Skeletal muscle tissue (tissue), 4 donors: ENCODE data around the gene PDCD1. TPM values are rescaled to one million over a fixed set of nuclear protein-coding genes. Genes with fewer than 3 reads are reported as not detected.
A peak's percentile ranks its signal among the peaks of the same experiment; 100 is the strongest.

Source experiments
- H3K27ac ChIP-seq: one replicate; pipeline ENCODE4 v1.7.0; 2013; ENCODE audit warnings: mild to moderate bottlenecking, low read depth, low read length, inconsistent platforms
- H3K27me3 ChIP-seq, 3 donors: one replicate each; pipeline ENCODE4 v1.7.0; 2013; ENCODE audit warnings: low read length in 3 of 3; ENCODE audit not compliant: control insufficient read depth in 3 of 3, insufficient read depth in 3 of 3
- H3K36me3 ChIP-seq, 3 donors: one replicate each; pipeline ENCODE4 v1.7.0; 2013; ENCODE audit warnings: low read length in 3 of 3; ENCODE audit not compliant: control insufficient read depth in 3 of 3, insufficient read depth in 3 of 3
- H3K4me1 ChIP-seq, 3 donors: one replicate each; pipeline ENCODE4 v1.7.0; 2013; ENCODE audit warnings: low read length in 3 of 3, mild to moderate bottlenecking in 3 of 3; ENCODE audit not compliant: control insufficient read depth in 3 of 3, insufficient read depth in 3 of 3
- H3K4me3 ChIP-seq, 3 donors: one replicate each; pipeline ENCODE4 v1.7.0; 2013; ENCODE audit warnings: low read length in 3 of 3
- H3K9ac ChIP-seq, 3 donors: one replicate each; pipeline ENCODE4 v1.7.0; 2013; ENCODE audit warnings: low read length in 3 of 3, mild to moderate bottlenecking in 3 of 3, moderate library complexity in 2 of 3, low read depth in 1 of 3
- H3K9me3 ChIP-seq, 3 donors: one replicate each; pipeline ENCODE4 v1.7.0; 2013; ENCODE audit warnings: low read length in 3 of 3; ENCODE audit not compliant: control insufficient read depth in 3 of 3
- total RNA-seq: library from RNA; depleted of rRNA; stranded (reverse); fragments of >200 nt; gene quantifications from one replicate; pipeline ENCODE4 v1.2.3, GENCODE V29; 2014
- donor health status: Osteomylitis.

Gene PDCD1
- total RNA-seq, 1 donor from 2014 or later: not detected

GRCh38 chr2:241887806-241888522 lies 29.3 kb upstream of the PDCD1 start:
- Histone ChIP-seq H3K4me3 (no peak overlapping the region), H3K9me3 (peaks cover 0 to 3% (median 3%) of the 10 kb centered on the region in 3 donors), H3K9ac (no peak overlapping the region), H3K27me3 (peaks cover 0 to 18% (median 6%) of the 10 kb centered on the region in 3 donors), H3K4me1 (peaks cover 0 to 9% (median 2%) of the 10 kb centered on the region in 3 donors), H3K27ac (no peak overlapping the region), H3K36me3 (no peaks in the 10 kb centered on the region)

GRCh38 chr2:241886840-241887447 lies 28.2 kb upstream of the PDCD1 start:
- peaks cover 0 to 18% (median 6%) of the 10 kb centered on the region in 3 donors for H3K27me3 ChIP-seq
- H3K27ac ChIP-seq: no peak overlapping the region
- H3K4me3 ChIP-seq: no peak overlapping the region
- peaks cover 0 to 3% (median 3%) of the 10 kb centered on the region in 3 donors for H3K9me3 ChIP-seq
- H3K9ac ChIP-seq: no peak overlapping the region
- H3K36me3 ChIP-seq: no peaks in the 10 kb centered on the region
- H3K4me1 ChIP-seq: peaks cover 6 to 10% (median 6%) of the 10 kb centered on the region in 3 donors

GRCh38 chr2:241885946-241886643 lies 27.4 kb upstream of the PDCD1 start:
- H3K4me3 ChIP-seq: no peak overlapping the region

DNA sequence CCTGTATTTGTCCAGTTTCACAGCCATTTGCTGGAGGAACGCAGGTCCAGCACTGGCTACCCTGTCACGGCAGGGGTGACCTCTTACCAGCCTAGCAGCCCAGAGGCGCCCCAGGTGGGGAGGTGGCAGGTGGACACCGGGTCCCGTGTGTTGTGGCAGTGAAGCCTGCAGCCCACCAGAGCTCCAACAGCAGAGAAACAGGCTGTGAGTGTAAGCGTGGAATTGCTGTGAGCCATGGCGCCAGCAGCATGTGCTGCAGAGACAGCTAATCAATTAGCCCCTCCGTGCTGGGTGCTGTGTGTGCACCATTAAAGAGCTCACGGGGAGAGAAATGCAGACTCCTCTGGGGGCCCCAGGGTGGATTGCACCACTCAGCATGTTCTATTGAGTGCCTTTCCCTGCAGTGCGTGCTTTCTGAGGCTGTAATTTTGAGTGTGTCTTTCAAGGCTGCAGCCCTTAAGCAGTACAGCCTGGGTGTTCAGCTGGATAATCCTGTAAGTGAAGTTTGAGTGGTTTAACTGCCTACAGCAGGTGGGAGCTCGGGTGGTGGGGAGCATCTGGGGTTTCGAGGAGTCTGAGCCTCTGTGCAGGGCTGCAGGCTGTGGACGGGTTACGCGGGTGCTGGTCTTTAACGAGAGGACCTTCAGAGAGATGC lies 26.7 kb upstream of the PDCD1 start:
- peaks cover 0 to 3% (median 3%) of the 10 kb centered on the region in 3 donors for H3K9me3 ChIP-seq
- H3K9ac ChIP-seq: no peak overlapping the region
- H3K4me3 ChIP-seq: no peak overlapping the region
- peaks cover 0 to 13% (median 6%) of the 10 kb centered on the region in 3 donors for H3K27me3 ChIP-seq
- H3K27ac ChIP-seq: no peak overlapping the region
- H3K4me1 ChIP-seq: peaks cover 8 to 18% (median 15%) of the 10 kb centered on the region in 3 donors
- no peaks in the 10 kb centered on the region for H3K36me3 ChIP-seq

More at GRCh38 chr2:241885946-241886643, 27.4 kb upstream of the PDCD1 start:
- H3K27ac ChIP-seq: no peak overlapping the region
- H3K27me3 ChIP-seq: peaks cover 0 to 18% (median 6%) of the 10 kb centered on the region in 3 donors
- H3K4me1 ChIP-seq: peaks cover 8 to 18% (median 15%) of the 10 kb centered on the region in 3 donors
- no peak overlapping the region for H3K9ac ChIP-seq
- H3K36me3 ChIP-seq: no peaks in the 10 kb centered on the region
- H3K9me3 ChIP-seq: peaks cover 0 to 3% (median 3%) of the 10 kb centered on the region in 3 donors

DNA sequence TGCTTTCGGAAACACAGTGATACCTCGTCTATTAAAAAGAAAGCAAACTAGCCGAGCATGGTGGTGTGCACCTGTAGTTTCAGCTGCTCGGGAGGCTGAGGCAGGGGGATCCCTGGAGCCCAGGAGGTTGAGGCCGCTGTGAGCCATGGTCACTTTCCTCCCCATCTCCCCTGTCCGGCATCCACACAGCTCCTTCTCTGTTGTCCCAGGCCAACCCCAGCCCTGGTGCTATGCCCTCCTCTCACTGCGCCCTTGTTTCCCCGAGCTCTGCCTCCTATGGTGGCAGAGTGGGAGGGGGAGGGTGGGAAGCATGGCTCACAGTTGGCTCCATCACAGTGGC lies 26.2 kb upstream of the PDCD1 start:
- H3K4me3 ChIP-seq: no peak overlapping the region
- no peak overlapping the region for H3K9ac ChIP-seq
- H3K9me3 ChIP-seq: peaks cover 0 to 3% (median 3%) of the 10 kb centered on the region in 3 donors
- H3K27ac ChIP-seq: no peak overlapping the region
- no peaks in the 10 kb centered on the region for H3K36me3 ChIP-seq
- peaks cover 0 to 12% (median 6%) of the 10 kb centered on the region in 3 donors for H3K27me3 ChIP-seq
- peaks cover 8 to 18% (median 15%) of the 10 kb centered on the region in 3 donors for H3K4me1 ChIP-seq

GRCh38 chr2:241882091-241882625 lies 23.5 kb upstream of the PDCD1 start:
- H3K36me3 ChIP-seq: no peaks in the 10 kb centered on the region

DNA sequence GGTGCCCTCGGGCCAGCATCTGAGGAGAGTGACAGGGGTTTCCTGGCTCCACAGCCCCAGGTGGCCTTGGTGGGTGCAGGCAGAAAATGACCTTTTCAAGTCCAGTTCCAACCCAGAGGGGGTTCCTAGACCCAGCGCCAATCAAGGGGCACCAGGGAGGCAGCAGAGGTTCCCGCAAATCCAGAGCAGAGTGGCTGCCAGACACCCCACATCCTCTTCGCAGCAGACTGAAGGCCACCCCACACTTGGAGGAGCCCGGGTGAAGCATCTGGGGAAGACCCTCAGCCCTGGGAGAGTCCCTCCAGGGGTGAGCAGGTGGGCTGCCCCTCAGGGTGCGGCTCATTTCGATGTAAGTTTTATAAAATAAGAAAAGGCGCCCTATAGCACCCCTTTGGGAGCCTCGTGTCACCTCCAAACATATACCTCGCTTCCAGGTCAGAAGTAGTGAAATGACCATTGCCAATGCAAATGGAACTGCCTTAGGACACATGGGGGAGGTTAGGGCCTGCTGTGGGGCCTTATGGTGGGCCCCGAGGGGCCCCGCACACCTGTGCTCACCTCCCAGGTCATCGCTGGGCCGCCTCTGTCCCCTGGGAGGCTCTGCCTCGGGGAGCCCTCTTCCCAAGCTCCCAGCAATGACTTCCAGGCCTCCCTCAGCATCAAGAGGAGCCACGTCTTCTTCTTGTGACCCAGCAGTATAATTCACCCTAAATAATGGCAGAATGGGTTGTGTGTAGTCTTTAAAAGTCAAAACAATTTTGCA lies 21.8 kb upstream of the PDCD1 start:
- H3K36me3 ChIP-seq: no peaks in the 10 kb centered on the region

More at GRCh38 chr2:241882091-241882625, 23.5 kb upstream of the PDCD1 start:
- Histone ChIP-seq H3K27ac (peak overlapping the region; percentile 56), H3K27me3 (peaks cover 0 to 10% (median 6%) of the 10 kb centered on the region in 3 donors), H3K4me1 (peaks cover 8 to 18% (median 15%) of the 10 kb centered on the region in 3 donors), H3K9me3 (peaks cover 0 to 3% (median 0%) of the 10 kb centered on the region in 3 donors), H3K9ac (peak overlapping the region in 2 of 3 donors; percentile 32 to 68), H3K4me3 (peak overlapping the region; percentile 55 to 70 (median 60))

DNA sequence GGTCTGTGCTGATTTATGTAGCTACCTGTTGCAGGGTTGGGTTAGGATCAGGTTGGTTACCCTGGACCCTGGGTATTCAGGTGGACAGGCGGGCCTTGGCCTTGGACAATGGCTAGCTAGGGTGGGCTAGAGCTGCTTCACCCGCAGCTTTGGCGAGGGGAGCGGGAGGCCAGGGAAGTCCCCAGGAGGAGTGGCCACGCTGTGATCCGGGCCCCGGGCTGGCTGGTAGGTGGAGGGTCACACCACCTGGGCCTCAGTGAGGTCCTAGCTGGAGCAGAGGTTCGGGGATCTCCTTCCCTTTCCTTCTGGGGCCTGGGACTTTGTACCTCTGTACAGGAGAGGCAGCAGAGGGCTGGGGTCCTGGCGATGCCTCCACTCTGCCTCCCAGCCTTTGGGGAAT lies 20.6 kb upstream of the PDCD1 start:
- no peak overlapping the region for H3K27ac ChIP-seq
- no peaks in the 10 kb centered on the region for H3K36me3 ChIP-seq
- peaks cover 8 to 18% (median 15%) of the 10 kb centered on the region in 3 donors for H3K4me1 ChIP-seq
- H3K9me3 ChIP-seq: no peaks in the 10 kb centered on the region
- no peak overlapping the region for H3K9ac ChIP-seq
- H3K4me3 ChIP-seq: no peak overlapping the region
- no peaks in the 10 kb centered on the region for H3K27me3 ChIP-seq

More for the DNA sequence above, 21.8 kb upstream of the PDCD1 start:
- H3K27ac ChIP-seq: no peak overlapping the region
- no peaks in the 10 kb centered on the region for H3K9me3 ChIP-seq
- H3K9ac ChIP-seq: no peak overlapping the region
- peak overlapping the region in 2 of 3 donors; percentile 65 to 74 for H3K4me3 ChIP-seq
- H3K4me1 ChIP-seq: peaks cover 8 to 18% (median 15%) of the 10 kb centered on the region in 3 donors
- H3K27me3 ChIP-seq: peaks cover 0 to 8% (median 6%) of the 10 kb centered on the region in 3 donors
